ENCODE results near the gene VCL. TPM values are rescaled to one million over a fixed set of nuclear protein-coding genes. Genes with fewer than 3 reads are reported as not detected.

Gene VCL
- total RNA-seq, 2 donors from 2014 or later: 24.4 to 31.6 TPM

GRCh38 chr10:73954737-73955136 lies 43.2 kb upstream of the VCL start:
- TF ChIP-seq CTCF (IDR thresholded peaks at IDR 0.05) (no peak), POLR2A (IDR thresholded peaks at IDR 0.05) (no peak)
- DNase-seq (no peak), ATAC-seq (no peak)
- no peak overlapping the region for H3K27ac ChIP-seq
- H3K9me3 ChIP-seq: no peaks in the 10 kb centered on the region
- intact Hi-C loops (cut with DNase I): no loop called here
- H3K4me3 ChIP-seq: no peak overlapping the region
- 94 to 98% methylated on average over 2 of the region's 2 CpGs for WGBS, 2 donors
- no peaks in the 10 kb centered on the region for H3K27me3 ChIP-seq
- no peaks in the 10 kb centered on the region for H3K36me3 ChIP-seq (replicated peaks in 1 of 2; ENCODE audit: insufficient read depth in 1 of 2, low read depth in 2 of 2)
- no peaks in the 10 kb centered on the region for H3K4me1 ChIP-seq

DNA sequence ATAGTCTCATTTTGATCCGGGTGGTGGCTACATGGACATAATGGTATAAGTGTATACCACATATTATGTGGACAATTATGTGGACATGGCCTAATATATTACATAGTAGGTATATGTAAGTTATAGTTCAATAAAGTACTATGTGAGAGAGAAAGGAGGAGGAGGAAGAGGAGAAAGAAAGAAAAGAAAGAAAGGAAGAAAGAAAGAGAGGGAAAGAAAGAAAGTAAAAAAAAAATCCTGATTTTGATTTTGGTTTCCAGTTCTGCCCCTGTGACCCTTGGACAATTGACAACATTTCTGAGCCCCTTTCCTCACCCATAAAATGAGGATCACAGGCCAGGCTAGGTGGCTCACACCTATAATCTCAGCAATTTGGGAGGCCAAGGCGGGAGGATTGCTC lies 42.2 kb upstream of the VCL start:
- ATAC-seq: no peak
- H3K9me3 ChIP-seq: no peaks in the 10 kb centered on the region
- H3K4me3 ChIP-seq: no peak overlapping the region
- H3K36me3 ChIP-seq (replicated peaks in 1 of 2; ENCODE audit: insufficient read depth in 1 of 2, low read depth in 2 of 2): no peaks in the 10 kb centered on the region
- intact Hi-C loops (cut with DNase I): no loop called here
- no peak for DNase-seq
- WGBS, 2 donors: 83 to 96% methylated on average over 2 of the region's 2 CpGs
- no peak for TF ChIP-seq CTCF (IDR thresholded peaks at IDR 0.05)
- no peak for TF ChIP-seq POLR2A (IDR thresholded peaks at IDR 0.05)
- no peaks in the 10 kb centered on the region for H3K4me1 ChIP-seq
- H3K27me3 ChIP-seq: no peaks in the 10 kb centered on the region
- no peak overlapping the region for H3K27ac ChIP-seq

GRCh38 chr10:73956476-73957359 lies 41.2 kb upstream of the VCL start:
- ATAC-seq (no peak), DNase-seq (no peak)
- WGBS, 2 donors: 45 to 74% methylated on average over 8 to 9 of the region's 9 CpGs
- Histone ChIP-seq H3K4me3 (no peak overlapping the region), H3K36me3 (replicated peaks in 1 of 2; ENCODE audit: insufficient read depth in 1 of 2, low read depth in 2 of 2) (no peaks in the 10 kb centered on the region), H3K4me1 (no peaks in the 10 kb centered on the region), H3K27me3 (no peaks in the 10 kb centered on the region), H3K27ac (no peak overlapping the region), H3K9me3 (no peaks in the 10 kb centered on the region)
- TF ChIP-seq POLR2A (IDR thresholded peaks at IDR 0.05) (no peak), CTCF (IDR thresholded peaks at IDR 0.05) (no peak)
- intact Hi-C loops (cut with DNase I): no loop called here

DNA sequence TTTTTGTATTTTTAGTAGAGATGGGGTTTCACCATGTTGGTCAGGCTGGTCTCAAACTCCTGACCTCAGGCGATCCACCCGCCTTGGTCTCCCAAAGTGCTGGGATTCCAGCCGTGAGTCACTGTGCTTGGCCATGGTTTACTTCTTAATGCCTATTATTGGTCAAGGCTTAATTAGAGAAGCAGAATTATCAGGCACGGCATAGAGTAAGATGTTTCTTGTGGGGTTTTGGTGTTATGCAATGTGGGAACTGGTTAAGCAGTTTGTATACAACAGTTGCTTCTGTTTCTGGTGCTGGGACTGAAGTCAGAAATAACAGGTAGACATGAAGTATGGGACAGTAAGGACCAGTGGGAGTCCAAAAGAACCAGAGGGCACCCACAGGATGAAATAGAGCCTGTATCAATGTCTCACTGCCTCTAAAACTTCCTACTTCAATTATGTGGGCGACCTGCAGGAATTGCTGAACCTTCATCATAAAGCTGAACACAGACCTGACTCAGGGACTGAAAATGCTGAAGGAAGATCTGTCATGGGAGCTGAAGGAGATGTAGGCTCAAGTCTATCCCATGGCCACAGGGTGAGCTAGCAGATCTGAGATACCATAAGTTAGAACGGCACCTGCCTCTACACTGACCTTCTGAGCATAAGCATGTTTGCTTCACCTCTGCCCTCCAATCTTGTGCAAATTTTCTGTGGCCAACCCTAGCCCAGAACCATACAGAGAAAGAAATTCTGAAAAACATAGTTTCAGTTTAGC lies 38.3 kb upstream of the VCL start:
- DNase-seq: no peak
- H3K36me3 ChIP-seq (replicated peaks in 1 of 2; ENCODE audit: insufficient read depth in 1 of 2, low read depth in 2 of 2): no peaks in the 10 kb centered on the region
- no peaks in the 10 kb centered on the region for H3K9me3 ChIP-seq
- H3K4me1 ChIP-seq: no peaks in the 10 kb centered on the region
- H3K27me3 ChIP-seq: no peaks in the 10 kb centered on the region
- no peak for ATAC-seq
- no peak overlapping the region for H3K4me3 ChIP-seq
- intact Hi-C loops (cut with DNase I): no loop called here
- TF ChIP-seq POLR2A (IDR thresholded peaks at IDR 0.05) (no peak), CTCF (IDR thresholded peaks at IDR 0.05) (no peak)
- no peak overlapping the region for H3K27ac ChIP-seq
- WGBS, 2 donors: 72 to 93% methylated on average over 6 of the region's 6 CpGs
